GM18511 (cell line): ENCODE data around the gene MOSPD3.
"Not testable (repeated sequence)": the region's sequence is repeated elsewhere in the genome, so short reads cannot be mapped to it uniquely, and the experiment has no call there.

Experiments used
- ATAC-seq: cut with Tn5 transposase; IDR thresholded peaks from one replicate; pipeline ENCODE4 v1.9.1; 2021; ENCODE audit warnings: mild to moderate bottlenecking, moderate library complexity; ENCODE audit not compliant: unreplicated experiment

MOSPD3 gene

DNA sequence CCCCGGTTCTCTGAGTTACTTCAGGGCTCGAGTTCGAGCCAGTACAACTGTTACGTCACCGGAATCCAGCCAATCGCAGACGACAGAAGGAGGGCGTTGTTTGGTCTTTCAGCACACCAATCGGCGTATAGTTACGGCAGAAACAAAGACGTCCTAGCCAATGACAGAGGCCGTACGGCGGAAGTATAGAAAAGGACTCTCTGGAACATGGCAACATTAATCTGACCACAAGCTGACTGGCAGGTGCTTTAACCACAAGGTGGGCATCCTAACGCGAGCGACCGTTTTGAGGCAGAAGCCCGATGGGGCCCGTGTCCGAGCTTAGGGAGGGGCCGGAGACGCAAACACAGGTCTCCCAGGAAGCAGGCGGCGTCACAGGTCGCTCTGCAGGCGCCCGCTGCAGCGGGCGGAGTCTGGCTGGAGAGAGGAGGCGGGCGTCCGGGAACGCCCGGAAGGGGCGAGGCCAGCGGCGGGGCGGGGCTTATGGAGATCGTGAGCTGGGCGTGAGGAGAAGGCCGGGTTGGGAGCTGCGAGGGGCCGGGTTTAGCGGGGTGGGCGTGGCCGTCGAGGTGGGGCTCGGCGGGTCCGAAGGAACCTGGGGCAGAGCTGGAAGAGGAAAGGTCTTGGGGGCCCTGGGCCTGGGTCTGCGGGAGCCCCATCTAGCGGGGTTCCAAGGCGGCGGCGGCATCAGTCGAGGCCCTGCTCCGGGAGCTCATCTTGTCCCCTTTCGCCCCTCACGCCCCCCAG lies at the start of gene MOSPD3:
Gene MOSPD3 (plus strand): TSS at position 558 of the 747 bp plus-strand sequence. CDS start 252 bp downstream, outside the sequence.
- ATAC-seq, result peak; percentile 93

DNA sequence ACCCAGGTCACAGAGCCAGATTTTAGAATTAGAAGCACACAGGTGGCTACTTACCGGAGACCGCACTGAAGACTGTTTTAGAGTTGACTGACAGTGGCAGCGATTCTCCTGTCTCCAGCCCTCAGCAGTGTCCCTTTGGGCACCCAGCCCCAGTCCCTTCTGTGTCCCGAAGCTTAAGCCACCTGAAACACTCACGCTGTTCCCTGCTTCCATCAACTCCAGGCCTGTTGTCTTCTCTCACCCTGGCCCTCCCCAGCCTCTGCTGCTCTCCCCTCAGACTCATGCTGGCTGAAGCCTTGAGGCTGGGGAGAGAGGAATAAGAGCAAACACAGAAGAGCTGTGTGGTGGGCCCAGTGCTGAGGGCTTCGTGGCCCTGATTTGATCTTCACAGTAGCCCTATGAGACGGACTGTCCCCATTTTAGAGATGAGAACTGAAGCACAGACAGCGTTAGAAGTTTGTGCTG lies 49.2 kb upstream of the MOSPD3 start:
- ATAC-seq, result no peak

DNA sequence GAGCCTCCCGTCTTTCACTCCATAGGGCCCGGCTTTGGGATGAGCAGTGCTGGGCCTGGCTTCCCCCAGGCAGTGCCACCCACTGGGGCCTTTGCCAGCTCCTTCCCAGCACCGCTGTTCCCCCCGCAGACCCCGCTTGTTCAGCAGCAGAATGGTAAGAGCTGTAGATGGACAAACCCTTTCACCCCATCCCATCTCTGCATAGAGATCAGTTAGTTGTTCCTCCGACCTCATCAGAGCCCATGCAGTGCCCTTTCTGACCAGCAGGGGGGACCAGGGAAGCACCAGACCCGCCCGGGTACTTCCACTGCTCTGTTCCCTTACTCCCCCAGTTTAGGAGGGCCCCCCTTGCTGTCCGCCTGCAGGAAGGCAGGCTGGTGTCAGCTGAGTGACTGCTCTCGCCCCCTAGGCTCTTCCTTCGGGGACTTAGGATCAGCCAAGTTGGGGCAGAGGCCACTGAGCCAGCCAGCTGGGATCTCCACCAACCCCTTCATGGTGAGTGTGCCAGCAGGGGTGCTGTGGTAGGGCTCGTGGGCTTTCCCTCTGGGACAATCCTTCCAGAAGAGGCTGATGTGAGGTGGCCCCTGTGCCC lies 48.4 kb upstream of the MOSPD3 start:
- ATAC-seq, result peak; percentile 48

GRCh38 chr7:100564405-100564804 lies 47.9 kb upstream of the MOSPD3 start:
- ATAC-seq, result not testable (repeated sequence)

- no peak for ATAC-seq
These were observed 47.2 kb upstream of the MOSPD3 start for GRCh38 chr7:100565133-100565571.

DNA sequence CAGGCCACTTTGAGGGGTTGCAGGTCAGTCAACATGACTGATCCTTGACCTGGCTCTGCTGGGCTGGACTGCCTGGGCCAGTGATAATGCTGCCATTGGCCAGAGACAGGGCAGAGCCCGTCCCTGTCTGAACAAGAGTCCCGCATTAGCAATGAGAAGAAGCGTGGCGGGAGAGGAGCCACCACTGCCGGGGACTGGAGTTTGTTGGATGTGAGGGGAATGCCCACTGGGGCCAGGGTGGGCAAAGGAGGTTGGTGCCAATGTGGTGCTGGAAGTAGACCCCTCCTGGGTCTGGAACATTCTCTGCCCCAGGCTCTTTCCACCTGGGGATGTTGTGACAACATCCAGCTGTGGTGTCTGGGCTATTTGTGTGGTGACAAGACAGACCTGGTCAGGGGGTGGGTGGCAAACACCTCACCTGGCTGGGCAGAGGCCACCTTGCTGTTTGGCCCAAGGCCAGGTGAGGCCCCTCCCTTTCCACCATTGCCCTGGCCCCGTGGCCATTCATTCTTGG lies 46.3 kb upstream of the MOSPD3 start:
- ATAC-seq, result no peak

DNA sequence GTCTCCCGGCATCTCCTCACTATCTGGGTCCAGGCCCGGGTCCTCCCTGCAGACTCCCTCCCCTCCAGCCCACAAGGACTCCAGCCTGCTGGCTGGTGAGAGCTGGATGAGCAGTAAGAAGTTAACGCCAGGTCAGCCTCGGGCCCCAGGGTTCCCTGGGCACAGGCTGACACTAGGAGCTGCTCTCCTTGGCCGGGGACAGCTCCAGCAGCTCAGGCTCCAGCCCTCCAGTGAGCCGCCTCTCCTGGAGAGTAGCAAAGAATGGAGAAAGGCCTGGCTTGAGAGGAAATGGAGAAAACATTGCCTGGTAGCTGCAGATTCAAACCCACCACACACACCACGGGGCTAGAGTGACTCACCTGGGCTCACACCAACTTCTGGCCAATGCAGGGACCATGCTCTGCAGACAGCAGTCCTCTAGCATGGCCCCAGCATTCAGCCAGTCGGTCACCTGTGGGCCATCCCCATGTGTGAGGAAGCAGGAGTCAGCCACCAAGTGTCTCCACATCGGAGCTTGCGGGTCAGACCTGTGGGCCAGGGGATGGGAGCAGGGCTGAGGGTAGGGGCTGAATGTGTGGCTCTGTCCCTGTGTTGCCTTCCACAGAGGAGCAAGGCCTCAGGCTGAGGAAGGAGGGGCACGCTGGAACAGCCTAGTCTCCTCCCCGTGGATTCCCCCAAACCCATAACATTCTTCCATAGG lies 45.2 kb upstream of the MOSPD3 start:
- no peak for ATAC-seq

GRCh38 chr7:100567751-100568175 lies 44.6 kb upstream of the MOSPD3 start:
- ATAC-seq, result no peak

GRCh38 chr7:100568176-100568895 lies 44.0 kb upstream of the MOSPD3 start:
- ATAC-seq, result no peak

DNA sequence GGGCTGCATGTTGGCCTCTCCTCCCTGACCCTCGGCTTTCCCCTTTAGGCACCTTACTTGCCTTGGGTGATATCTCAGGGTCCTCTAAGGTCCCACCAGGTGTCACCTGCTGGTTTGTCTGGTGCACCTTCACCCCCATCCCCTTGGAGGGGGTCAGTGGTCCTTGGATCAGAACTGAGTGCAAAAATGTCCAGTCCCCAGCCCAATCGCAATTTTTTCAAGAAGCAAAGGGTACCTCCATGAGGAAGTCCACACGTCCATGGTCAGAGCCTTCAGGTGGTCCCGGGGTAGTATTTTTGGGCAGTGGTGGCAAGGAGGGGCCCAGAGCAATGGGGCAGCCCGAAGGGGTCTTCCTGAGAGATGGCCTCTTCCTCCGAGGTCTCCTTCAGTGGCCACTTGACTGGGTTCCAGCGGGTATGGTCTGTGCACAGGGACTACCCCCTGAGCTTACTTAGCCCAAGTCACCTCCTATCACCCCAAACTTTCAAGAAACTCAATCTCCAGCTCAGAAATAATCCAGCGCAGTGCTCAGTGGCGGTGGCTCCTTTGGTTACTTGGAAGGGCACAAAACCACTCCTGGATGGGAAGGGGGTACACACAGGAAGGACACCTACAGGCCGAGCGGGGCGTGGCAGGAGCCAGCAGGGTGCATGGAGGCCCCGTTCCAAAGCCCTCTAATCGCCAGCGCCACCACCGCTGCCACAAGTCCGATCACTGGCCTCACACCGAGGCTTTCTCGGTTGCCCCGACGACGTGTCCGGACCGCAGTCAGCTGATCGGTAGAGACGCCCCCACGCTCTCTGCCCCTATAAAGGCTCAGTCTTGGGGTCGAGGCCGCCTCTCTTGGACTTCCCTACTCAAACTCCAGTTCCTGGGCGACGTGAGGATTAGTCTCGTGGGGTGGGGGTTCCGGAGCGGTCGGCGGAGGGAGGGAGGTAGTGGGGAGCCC lies 43.2 kb upstream of the MOSPD3 start:
- ATAC-seq, result peak; percentile 50

- ATAC-seq, result no peak
These were observed 41.1 kb upstream of the MOSPD3 start for GRCh38 chr7:100570954-100571828.

DNA sequence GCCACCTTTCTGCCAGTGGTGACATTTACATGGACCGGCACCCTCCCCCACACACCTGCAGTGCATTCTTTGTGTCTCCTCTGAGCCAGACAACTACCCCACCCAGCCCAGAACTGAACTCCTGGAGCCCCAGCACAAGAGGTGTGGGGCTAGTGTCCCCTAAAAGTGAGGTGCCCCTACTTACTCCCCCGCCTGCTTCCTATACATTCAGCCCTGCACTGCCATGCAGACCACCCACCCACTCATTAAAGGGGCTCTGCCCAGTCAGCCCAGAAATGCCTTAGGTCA lies 40.6 kb upstream of the MOSPD3 start:
- ATAC-seq, result no peak

- ATAC-seq, result no peak
These were observed 39.9 kb upstream of the MOSPD3 start for GRCh38 chr7:100572281-100572948.

- ATAC-seq, result no peak
These were observed 39.2 kb upstream of the MOSPD3 start for GRCh38 chr7:100572949-100573675.

DNA sequence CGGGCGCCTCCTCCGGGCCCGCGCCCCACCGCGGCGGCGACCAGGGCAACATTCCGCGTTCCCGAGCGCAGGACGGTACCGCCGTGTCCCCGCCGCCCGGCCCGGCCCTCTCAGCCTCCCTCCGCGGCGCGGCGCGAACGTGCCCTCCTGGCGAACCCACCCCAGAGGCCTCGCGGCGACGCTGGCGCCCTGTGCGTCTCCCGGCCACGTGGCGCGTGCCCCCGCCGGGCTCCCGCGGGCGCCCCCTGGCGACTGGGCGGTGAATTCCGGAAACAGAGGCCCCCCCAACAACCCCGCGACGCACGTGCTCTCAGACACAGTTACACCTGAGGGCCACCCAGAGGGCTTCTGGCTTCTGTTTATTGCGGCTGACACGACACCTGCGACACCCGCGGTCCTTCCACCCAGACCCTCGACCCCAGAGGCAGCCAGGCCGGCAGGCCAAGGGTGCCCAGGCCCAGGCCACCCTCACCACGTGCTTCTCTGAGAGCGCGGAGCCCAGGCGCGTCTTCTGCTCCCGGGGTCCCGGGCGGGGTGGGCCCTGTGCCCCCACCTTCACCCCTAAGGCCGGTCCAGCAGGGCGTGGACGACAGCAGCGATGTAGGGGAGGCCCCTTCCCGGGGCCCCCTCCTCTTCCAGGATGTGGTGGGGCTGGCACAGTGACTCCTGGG lies 38.5 kb upstream of the MOSPD3 start, which contains the start of gene SAP25:
Gene SAP25 (minus strand): TSS at position 210 of the 671 bp plus-strand sequence. CDS start 158 bp downstream, at position 52.
- no peak for ATAC-seq

DNA sequence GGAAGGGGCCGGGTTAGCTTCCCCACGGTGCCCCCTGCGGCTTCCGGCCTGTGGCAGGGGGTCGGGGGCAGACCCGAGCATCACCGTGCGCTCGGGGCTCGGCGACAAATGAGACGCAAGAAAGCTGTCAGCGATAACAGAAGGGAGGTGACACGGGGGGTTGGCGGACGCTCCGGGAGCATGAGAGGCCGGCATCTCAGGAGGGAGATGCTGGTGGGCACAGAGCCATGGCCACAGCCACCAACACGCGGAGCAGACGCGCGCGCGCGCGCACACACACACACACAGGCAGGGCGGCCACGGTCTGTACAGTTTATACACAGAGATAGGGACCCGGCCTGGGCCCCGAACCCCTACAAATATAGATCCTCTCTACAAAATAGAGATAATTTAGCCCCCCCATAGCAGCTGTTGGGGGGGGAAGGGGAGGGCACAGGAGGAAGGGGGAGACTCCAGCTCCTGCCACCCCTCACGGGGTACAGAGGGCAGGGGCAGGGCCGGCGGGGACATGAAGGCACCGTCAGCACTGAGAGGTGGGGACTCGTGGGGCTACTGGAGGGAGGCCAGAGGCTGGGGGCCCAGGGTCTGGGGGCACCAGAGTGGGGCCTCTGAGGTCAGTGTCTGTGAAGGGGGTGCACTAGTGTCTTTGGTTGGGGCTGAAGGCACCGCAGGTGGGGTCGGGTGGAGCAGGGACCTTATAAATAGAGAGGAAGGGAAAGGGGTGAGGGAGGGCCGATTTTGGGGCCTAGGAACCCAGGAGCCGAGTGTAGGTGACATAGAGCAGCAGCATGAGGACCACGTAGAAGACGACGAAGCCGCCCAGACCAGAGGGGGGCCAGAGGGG lies 37.8 kb upstream of the MOSPD3 start:
- ATAC-seq, result no peak
